GM18498 (cell line): ENCODE results near the gene TAF6.
A peak's percentile ranks its signal among the peaks of the same experiment; 100 is the strongest.

Experiments
- ATAC-seq: cut with Tn5 transposase; IDR thresholded peaks from one replicate; pipeline ENCODE4 v1.9.1; 2021; ENCODE audit warnings: mild to moderate bottlenecking, moderate library complexity; ENCODE audit not compliant: unreplicated experiment

The TAF6 gene

DNA sequence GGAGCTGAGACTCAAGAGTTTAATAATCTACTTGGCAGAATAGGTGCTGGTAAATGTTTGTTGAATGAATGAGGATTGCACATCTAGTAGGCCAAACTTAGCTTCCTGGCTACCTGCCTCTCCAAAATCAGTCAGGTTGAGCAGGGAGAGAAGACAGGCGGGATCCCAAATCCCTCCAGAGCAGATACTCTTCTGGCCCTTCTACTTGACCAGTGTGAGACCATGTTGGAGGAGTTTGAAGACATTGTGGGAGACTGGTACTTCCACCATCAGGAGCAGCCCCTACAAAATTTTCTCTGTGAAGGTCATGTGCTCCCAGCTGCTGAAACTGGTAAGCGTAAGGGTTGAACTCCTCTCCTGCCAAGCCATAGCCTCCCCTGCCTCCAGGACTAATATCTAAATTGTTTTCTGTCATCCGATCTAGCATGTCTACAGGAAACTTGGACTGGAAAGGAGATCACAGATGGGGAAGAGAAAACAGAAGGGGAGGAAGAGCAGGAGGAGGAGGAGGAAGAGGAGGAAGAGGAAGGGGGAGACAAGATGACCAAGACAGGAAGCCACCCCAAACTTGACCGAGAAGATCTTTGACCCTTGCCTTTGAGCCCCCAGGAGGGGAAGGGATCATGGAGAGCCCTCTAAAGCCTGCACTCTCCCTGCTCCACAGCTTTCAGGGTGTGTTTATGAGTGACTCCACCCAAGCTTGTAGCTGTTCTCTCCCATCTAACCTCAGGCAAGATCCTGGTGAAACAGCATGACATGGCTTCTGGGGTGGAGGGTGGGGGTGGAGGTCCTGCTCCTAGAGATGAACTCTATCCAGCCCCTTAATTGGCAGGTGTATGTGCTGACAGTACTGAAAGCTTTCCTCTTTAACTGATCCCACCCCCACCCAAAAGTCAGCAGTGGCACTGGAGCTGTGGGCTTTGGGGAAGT is 5.4 kb upstream of the TAF6 start:
- ATAC-seq, result no peak

DNA sequence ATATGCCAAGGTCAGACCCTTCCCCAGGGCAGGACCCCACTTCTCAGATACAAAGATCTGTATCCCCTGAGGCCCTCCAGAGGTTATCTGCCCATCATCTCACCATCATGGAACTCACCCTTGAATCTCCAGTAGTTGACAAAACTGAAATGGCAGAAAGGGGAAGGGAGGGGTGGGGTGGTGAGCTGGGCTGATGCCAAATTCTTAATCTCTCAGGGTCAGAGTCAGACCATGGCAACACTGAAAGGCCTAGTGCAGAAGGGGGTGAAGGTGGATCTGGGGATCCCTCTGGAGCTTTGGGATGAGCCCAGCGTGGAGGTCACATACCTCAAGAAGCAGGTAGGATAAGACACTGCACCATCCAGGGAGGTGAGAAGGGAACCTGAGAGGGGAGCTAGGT is 3.4 kb upstream of the TAF6 start:
- ATAC-seq, result no peak

DNA sequence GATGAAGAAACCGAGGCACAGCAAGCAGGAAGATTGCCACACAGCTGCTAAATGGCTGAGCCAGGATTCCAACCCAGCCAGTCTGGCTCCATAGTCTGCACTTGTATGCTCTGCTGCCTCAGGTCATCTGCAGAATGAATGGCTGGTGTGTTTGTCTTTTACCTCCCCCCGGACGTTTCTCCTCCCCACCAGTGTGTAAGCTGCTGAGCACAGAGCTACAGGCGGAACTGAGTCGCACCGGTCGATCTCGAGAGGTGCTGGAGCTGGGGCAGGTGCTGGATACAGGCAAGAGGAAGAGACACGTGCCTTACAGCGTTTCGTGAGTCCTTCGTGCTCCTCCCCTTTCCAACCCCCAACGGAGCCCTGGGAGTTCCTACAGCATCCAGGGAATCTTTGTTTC is 2.9 kb upstream of the TAF6 start:
- no peak for ATAC-seq

DNA sequence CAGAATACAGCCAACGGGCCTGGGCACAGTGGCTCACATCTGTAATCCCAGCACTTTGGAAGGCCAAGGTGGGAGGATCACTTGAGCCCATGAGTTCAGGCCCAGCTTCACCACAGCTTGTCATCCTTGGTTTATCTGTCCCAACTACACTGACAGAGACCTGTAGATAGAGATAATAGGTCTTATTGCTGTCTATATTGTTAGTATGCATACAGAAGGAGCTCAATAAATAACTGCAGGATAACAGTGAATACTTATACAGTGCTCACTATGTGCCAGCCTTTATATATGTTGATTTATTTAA is 1.5 kb upstream of the TAF6 start:
- ATAC-seq, result no peak

DNA sequence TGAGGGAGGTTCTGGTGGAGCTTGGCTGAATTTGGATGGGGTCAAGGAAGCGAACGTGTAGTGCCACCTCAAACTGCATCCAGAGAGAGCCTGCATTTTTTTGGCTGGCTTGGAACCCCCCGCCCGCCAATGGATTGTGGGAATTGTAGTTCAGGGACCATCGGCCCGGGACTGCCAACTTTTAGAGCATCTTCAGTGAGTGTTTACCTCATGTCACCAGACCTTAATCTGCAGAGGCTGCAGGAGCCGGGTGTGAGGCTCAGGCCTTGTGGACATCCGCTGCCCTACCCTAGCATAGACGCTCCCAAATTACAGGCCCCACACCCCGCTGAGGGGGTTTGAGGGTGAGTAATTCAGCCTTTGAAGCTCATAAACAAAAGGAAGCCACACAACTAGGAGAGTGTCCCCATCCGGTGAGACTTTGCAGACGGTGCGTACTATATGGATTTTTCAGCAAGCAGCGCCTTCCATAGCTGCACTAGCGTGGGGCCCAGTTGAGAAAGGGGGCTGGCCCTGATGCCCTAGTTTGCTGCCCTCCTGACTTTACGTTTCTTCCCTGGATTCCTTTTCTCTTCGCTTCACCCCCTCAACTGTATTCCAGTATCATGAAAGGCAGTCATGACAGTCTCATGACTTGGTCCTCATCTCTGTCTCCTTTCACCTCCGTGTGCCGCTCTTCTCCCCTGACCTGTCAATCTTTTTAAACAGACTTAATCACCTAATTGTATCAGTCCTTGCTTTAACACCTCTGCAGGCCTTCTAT is 993 bp upstream of the TAF6 start:
- peak; percentile 27 for ATAC-seq

DNA sequence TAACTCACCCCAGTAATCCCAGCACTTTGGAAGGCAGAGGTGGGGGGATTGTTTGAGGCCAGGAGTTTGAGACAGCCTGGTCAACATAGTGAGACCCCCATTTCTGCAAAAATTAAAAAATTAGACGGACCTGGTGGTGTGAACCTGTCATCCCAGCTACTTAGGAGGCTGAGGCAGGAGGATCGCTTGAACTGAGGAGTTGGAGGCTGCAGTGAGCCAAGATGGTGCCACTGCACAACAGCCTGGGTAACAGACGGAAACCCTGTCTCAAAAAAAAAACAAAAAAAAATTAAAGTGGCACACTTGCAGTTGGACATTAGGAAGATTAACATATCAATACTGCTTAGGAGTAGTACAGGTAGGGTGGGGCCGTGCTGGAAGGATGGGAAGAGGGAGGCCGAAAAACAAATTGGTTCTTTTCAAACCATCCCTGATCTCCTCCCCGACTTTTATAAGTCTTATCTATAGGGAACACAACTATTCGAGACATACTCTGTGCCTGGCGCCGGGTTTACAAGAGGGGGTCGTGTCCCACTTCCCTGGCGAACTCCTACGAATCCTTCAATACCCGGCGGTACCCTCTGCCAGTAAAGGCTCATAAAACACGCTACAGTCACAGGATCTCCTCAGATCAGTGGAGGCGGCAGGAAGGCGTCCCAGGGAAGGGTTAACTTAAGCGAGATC is 628 bp downstream of the TAF6 start:
- ATAC-seq, result no peak

DNA sequence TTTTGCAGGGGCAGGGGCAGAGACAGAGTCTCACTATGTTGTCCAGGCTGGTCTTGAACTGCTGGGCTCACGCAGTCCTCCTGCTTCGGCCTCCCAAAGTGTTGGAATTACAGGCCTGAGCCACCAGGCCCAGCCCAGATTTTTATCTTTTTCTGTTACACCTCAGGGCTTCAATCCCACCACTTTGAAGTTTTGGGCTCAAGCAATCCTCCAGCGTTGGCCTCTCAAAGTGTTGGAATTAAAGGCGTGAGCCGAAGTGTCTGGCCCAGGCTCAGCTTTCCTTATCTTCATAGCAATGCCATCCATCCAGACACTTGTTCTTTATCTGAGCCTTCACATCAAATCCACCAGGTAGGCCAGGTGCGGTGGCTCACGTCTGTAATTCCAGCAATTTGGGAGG is 4.1 kb downstream of the TAF6 start:
- ATAC-seq, result no peak

DNA sequence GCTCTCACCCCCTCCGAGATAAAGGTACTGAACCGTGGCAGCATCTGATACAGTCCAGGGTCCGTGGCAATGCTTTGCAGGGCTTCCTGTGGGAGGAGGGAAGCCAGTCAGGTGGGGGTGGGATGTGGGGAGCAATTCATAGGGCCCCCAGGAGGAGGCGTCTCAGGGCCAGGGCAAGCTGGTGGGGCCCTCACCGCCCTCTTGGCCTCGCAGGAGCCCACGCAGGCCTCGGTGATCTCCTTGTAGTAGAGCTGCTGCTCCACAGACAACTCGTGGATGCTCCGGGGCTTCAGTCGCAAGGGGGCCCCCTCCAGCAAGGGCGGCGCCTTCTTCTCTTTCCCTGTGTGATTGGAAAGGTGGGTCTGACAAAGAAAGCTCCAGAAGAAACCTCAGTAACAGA is 7.2 kb downstream of the TAF6 start:
- ATAC-seq, result no peak

DNA sequence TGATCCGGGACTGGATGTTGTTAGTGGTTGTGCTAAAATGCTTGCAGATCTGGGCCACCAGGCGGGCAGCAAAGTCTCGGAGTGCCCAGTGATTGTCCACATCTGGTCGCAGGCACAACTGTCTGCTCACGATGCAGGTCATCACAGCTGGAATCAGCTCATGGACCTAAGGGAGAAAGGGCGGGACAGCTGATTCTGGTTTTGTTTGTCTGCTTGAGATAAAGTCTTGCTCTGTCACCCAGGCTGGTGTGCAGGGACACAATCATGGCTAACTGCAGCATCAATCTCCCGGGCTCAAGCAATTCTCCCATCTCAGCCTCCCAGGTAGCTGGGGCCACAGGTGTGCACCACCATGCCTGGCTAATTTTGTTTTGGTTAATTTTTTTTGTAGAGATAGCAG is 8.0 kb downstream of the TAF6 start:
- ATAC-seq, result no peak

DNA sequence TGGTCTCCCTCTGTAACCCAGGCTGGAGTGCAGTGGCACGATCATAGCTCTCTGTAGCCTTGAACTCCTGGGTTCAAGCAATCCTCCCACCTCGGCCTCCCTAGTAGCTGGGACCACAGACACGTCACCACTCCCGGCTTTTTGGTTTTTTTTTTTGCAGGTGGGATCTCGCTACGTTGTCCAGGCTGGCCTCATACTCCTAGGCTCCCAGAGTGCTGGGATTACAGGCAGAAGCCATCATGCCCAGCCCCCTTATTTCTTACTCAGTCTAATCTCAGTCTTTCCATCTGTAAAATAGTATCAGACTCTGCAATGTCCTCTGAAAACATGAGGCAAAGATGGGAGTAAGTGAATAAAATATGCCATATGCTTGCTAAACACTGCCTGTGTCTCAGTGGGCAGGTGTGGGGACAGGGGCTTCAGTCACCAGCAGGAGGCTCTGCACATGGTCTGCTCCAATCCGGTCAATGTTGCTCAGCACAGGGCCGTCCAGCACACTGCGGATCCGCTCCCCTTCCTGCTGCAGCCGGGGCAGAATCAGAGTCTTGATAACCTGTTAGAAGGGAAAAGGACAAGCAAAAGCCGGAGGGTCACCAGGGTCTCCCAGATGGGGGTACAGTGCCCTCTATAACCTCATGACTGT is 9.5 kb downstream of the TAF6 start:
- no peak for ATAC-seq

DNA sequence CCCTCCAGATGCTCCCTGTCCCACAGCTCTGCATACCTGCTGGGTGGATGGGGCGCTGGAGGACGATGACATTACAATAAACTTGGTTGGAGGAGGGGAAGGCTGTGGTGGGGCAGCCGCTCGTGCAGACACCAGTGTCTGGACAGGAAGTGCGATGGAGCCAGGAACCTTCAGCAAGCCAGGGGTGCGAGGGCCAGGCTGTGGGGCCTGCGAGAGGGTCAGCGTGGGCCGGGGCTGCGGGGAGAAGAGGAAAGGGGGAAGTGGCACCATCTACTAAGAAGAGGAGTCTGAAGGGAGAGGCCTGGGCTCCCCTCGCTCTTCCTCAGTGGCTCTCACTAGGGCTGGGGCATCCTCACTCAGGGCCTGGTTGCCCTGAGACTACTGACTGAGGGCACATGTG is 11.3 kb downstream of the TAF6 start:
- no peak for ATAC-seq

DNA sequence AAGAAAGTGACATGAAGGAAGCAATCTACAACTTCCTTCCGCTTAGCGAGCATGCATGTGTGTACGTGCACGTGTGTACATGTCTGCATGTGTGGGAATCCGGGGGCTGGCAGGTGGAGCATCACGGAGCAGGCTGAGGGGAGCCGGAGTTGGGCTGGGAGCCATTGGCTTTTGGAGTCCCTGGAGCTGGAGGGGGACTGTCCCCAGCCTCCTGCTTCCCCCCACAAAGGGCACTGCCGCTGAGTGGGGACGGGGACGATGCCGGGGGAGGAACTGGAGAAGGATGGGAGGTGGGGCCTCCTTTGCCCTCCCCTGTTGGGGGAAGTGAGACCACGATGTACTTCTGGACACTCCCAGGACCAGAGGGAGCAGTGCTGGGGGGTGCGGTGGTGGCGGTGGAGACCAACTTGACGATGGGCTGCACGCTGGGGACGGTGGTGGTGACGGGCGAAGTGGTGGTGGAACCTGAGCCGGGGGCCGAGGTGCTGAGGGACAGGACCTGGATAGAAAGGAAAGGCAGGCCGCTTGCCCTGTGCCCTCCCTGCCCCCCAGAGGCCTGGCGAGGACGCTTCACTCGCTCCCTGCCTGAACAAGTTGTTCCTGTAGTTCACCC is 11.9 kb downstream of the TAF6 start:
- no peak for ATAC-seq

DNA sequence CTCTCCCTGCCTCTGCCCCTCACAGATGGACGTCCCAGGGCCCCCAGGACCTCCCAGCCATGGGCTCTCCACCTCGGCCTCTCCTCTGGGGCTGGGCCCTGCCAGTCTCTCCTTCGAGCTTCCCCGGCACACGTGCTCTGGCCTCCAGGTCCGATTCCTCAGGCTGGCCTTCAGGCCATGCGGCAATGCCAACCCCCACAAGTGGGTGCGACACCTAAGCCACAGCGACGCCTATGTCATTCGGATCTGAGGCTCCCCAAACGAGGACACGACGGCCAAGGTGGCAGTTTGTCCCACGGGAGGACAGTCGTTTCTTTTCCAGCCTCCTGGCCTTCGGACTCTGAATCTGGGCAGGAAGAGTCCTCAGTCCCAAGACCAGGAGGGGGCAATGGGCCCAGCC is 12.5 kb downstream of the TAF6 start:
- ATAC-seq, result no peak

DNA sequence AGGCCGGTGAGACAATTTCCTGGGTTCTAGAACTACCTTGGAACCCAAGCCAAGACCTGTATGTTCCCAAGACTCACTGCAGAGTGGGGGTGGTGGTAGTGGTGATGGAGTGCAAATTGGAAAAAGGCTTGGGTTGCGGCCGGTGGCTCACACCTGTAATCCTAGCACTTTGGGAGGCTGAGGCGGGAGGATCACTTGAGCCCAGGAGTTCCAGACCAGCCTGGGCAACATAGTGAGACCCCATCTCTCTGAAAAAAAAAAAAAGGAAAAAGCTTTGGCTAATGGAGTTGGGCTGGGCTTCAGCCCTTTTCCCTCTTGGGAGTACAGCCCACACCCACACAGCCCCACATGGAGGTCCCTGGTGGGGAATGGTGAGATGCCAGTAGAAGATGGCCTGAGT is 13.6 kb downstream of the TAF6 start:
- no peak for ATAC-seq

DNA sequence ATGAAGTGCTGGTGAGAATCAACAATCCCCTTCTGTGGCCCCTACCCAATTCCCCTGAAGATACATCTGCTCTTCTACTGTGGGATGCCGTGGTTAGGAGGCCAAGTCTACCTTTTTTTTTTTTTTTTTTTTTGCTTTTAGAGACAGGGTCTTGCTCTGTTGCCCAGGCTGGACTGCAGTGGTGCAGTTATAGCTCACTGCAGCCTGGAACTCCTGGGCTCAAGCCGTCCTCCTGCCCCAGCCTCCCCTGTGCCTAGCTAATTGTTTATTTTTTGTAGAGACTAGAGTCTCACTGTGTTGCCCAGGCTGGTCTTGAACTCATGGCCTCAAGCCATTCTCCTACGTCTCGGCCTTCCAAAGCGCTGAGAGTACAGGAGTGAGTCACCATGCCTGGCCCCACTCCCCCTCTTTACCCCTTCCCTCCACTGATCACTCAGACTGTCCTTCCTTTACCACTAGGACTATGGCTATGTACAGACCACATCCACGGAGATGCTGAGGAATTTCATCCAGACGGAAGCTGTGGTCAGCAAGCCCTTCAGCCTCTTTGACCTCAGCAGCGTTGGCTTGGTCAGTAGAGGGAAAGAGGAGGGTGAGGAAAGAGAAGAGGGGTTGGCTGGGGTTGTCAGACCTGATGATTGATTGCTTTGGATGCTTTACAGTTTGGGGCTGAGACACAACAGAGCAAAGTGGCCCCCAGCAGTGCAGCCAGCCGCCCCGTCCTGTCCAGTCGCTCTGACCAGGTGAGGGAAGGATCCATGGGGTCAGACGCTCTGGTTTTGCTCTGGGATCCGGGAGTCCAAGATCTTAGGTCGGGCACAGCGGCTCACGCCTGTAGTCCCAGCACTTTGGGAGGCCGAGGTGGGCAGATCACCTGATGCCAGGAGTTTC is 16.0 kb downstream of the TAF6 start:
- ATAC-seq, result no peak

DNA sequence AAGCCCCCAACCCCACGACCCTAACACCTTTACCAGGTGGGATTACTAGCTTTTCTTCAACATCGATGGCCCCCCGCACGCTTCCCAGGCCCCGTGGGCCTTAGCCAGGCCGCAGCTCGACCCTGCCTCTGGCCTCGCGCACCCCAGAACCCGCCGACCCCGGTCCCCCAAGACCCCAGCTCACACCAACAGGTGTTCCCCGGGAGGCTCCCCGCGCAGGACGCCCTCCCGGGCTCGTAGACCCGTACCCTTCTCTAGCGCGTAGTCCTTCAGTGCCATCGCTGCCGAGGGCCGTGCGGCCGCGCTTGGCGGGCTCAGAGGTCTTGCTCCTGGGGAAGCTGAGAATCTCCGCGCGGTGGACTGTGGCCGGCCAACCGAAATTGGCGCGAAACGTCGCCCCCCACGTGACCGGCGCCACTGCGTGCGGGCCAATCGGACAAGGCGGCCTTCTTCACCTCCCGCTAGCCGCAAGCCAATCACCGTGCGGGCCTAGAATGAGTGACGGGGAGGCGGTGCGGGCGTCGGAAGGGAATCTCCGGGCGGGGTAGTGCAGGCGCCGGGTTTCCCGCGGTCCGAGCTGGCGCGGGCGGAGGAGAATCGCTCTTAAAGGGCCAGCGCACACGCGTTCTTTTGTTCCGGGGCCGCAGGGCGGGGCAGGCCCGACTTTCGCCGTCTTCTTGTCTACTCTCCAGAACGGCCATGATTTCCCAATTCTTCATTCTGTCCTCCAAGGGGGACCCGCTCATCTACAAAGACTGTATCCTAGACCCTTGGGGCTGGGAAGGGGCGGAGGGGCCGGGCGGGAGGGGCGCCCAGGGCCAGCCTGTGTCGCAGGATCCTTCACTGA is 17.9 kb downstream of the TAF6 start, which contains the start of the genes AP4M1 and MCM7:
AP4M1 (plus strand) TSS at position 628 of the 847 bp plus-strand sequence; CDS start at position 700, 72 bp downstream.
MCM7 (minus strand) TSS at position 382 of the 847 bp plus-strand sequence; CDS start at position 279, 103 bp downstream.
- peak; percentile 85 for ATAC-seq

DNA sequence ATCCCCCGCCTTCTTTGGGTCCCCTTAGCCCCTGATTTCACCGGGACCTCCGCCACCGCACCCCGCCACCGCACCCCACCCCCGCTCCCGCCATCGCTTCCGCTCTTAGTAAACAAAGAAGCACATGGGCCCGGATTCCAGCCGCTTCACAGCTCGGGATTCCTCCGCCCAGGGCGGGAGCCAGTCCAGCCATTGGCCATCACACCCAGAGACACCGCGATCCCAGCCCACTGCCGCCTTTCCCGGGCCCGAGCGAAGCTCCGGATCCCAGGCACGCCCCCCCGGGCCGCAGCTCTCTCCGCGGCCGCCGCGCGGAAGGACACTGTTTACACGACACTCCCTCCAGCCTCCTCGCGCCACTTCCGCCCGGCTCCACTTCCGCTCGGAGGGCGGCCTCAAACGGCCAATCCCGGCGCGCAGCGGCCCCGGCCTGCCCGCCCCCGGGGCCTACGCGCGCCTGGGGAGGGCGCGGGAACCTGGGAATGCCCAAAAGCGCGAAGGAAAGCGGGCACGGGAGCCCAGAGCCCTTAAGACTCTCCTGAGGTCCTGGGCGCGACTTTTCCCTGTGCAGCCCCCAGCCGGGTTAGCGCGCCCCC is 18.6 kb downstream of the TAF6 start:
- ATAC-seq, result peak; percentile 69

DNA sequence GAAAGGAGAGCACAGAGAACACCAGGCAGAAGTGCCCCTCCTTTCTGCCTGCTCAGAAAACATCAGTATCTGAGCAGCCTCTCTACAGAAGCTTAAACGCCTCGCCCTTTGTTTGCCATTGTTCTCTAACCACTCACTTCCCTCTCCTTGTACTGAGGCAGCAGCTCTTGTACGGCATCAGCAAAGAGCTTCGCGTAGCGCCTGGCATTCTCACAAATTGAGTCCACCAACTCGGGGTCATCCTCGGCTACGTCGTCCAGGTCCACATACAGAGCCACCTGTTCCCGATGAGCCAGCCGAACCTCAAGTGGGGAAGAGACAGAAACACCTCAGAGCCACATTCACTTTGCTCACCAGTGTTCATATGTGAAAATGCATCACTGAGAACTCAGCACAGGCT is 19.7 kb downstream of the TAF6 start:
- ATAC-seq, result no peak
